OCI-LY7 (cell line): ENCODE data around the gene MLLT3.

ENCODE experiments used
- EZH2phosphoT487 ChIP-seq: fragments of 200-600 bp; sonication (generic); IDR thresholded peaks from 2 replicates; pipeline ENCODE4 v1.6.1; 2018; ENCODE audit warnings: low read depth, borderline replicate concordance, mild to moderate bottlenecking, mixed run types, antibody characterized with exemption, low read length, moderate library complexity, mixed read lengths
- TF ChIP-seq, protein P1 (sequence below): fragments of 200-600 bp; sonication (generic); conservative IDR thresholded peaks from 2 replicates; pipeline ENCODE4 v1.5.1; 2014; ENCODE audit warnings: mild to moderate bottlenecking, antibody characterized with exemption, low read length, moderate library complexity, mixed read lengths

DNA sequence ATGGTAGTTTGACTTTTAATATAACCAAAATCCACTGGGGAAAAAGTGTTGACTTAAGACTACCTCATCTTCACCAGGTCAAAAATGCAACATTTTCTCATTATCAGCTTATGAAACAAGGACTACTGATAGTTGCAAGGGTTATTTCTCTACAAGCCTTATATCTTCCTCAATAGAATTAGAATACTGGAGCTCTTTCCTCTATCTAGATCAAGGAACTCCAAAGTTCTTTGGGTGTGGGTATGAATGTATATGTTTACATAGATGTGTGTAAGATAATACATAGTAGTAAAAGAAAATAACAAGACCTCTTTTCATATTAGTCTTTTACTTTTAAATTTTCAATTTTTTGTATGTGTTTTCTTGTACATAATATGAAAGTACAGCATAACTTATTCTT is 244.5 kb downstream of the MLLT3 start:
- TF ChIP-seq, protein P1, sequence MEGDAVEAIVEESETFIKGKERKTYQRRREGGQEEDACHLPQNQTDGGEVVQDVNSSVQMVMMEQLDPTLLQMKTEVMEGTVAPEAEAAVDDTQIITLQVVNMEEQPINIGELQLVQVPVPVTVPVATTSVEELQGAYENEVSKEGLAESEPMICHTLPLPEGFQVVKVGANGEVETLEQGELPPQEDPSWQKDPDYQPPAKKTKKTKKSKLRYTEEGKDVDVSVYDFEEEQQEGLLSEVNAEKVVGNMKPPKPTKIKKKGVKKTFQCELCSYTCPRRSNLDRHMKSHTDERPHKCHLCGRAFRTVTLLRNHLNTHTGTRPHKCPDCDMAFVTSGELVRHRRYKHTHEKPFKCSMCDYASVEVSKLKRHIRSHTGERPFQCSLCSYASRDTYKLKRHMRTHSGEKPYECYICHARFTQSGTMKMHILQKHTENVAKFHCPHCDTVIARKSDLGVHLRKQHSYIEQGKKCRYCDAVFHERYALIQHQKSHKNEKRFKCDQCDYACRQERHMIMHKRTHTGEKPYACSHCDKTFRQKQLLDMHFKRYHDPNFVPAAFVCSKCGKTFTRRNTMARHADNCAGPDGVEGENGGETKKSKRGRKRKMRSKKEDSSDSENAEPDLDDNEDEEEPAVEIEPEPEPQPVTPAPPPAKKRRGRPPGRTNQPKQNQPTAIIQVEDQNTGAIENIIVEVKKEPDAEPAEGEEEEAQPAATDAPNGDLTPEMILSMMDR, result no peak
- TF ChIP-seq EZH2phosphoT487, result no peak
